Activated CD4-positive, CD25-positive, alpha-beta regulatory T cell treated with anti-CD3 and anti-CD28 coated beads, Interleukin-2, amount 50 U/mL, for 16 hours (primary cell): ENCODE results near the gene EGLN1.
"Not testable (repeated sequence)": the region's sequence is repeated elsewhere in the genome, so short reads cannot be mapped to it uniquely, and the experiment has no call there.

Experiments
- DNase-seq: peaks from one replicate; pipeline ENCODE4 v3.0.0-alpha.2; 2020; ENCODE audit warnings: low read depth, low spot score

EGLN1 gene

DNA sequence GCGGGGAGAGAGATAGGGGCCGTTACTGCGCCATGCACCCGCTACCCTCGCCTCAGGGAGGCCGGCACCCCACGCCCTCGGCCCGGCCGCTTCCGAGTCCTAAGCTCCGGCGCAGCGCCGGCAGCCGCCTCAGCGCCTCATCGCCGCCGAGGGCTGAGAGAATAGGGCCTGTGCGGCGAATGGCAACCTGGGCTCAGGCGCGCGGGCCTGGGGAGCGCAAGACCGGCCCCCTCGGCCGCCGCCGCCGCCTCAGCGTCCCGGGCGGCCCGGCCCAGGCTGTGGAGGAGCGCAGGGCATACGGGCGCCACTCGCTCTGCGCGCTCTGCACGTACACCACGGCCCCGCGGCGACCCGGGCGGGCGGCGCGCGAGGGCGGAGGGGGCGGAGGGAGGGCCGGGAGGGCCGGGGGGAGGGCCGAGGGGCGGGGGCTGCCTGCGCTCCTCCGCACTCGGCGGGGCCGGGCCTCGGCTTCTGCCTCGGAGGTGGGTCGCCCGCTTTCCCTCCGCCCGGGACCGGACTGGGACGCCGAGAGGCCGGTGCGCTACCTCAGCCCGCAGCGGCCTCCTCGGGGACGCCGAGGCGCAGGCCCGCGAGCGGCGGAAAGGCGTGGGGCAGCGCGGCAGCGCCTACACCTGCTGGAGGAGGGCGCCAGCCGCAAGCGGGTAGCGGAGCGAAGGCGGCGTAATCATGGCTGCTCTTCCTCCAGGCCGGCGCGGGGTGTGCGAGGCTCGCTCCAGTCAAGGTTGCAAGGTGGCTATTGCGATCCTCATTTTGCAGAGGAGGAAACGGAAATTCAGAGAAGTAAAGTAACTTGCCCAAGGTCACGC, at the start of gene EGLN1:
TSS of gene EGLN1 (minus strand) at position 317 of the 827 bp plus-strand sequence. CDS start 399 bp downstream, outside the sequence.
- DNase-seq: peak; percentile 63

DNA sequence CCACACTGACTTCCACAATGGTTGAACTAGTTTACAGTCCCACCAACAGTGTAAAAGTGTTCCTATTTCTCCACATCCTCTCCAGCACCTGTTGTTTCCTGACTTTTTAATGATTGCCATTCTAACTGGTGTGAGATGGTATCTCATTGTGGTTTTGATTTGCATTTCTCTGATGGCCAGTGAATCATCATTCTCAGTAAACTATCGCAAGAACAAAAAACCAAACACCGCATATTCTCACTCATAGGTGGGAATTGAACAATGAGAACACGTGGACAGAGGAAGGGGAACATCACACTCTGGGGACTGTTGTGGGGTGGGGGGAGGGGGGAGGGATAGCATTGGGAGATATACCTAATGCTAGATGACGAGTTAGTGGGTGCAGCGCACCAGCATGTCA, 49.4 kb upstream of the EGLN1 start:
- DNase-seq: not testable (repeated sequence)

DNA sequence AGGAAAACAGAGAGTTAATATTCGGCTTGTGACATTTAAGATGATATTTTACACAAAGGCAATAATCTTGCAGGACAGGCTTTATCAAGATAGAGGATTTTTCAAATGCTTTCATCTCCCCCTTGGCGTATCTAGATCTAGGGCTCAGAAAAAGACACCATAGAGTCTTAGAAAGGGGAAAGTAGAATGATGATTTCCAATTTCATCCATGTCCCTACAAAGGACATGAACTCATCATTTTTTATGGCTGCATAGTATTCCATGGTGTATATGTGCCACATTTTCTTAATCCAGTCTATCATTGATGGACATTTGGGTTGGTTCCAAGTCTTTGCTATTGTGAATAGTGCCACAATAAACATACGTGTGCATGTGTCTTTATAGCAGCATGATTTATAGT, 48.9 kb upstream of the EGLN1 start:
- DNase-seq: not testable (repeated sequence)

DNA sequence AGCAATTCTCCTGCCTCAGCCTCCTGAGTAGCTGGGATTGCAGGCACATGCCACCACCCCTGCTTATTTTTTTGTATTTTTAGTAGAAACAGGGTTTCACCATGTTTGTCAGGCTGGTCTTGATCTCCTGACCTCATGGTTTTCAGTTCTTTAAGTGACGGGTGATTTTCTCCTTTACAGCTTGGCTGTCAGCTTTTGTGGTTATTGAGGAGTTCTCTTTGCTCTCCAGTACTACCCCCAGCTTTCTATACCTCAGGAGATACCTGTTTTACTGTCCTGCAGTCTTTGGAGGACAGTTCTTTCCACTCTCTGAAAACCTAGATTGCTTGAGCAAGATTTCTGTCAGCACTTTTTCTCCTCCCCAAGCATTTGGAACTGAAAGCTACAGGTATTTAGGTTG, 45.9 kb upstream of the EGLN1 start:
- DNase-seq: no peak

DNA sequence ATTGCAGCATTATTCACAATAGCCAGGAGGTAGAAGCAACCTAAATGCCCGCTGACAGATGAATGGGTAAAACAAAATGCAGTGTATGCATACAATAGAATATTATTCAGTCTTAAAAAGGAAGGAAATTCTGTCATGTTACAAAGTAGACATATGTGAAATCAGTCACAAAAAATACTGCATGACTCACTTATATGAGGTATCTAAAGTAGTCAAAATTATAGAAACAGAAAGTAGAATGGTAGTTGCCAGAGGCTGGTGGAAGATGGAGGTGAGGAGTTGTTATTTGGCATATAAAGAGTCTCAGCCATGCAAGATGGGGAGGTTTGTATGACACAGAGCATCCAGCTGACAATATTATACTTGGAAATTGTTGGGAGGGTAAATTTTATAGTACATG, 43.0 kb upstream of the EGLN1 start:
- no peak for DNase-seq

- DNase-seq: no peak
These were observed 41.5 kb upstream of the EGLN1 start for GRCh38 chr1:231463541-231463940.

DNA sequence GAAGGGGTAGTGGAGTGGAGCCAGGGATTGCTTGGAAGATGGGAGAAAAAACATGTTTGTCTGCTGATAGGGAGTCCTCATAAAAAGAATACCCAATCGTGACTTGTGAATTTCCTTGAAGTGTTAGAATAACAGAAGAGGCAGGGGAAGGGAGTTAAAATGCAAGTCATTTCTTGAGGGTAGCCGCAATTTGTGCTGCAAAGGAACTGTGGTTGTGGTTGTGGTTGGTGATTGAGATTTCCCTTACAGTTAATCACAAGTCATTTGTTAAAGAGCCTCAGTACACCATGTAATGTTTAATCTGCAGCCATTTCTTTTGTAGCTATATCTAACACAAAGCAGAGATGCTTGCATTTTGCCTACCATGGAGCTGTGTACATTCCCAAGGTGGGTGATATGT, 38.5 kb upstream of the EGLN1 start:
- peak; percentile 31 for DNase-seq

DNA sequence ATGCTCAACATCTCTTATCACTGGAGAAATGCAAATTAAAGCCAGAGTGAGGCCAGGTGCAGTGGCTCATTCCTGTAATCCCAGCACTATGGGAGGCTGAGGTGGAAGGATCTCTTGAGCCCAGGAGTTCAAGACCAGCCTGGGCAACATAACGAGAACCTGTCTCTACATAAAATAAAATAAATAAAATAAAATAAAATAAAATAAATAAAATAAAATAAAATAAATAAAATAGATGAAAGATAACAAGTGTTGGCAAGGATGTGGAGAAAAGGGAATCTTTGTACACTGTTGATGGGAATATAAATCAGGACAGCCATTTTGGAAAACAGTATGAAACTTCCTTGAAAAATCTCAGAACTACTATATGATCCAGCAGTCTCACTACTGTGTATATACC, 37.4 kb upstream of the EGLN1 start:
- not testable (repeated sequence) for DNase-seq

GRCh38 chr1:231457956-231458355, 35.9 kb upstream of the EGLN1 start:
- not testable (repeated sequence) for DNase-seq

GRCh38 chr1:231454133-231454532, 32.0 kb upstream of the EGLN1 start:
- DNase-seq: not testable (repeated sequence)

- no peak for DNase-seq
These were observed 24.1 kb upstream of the EGLN1 start for GRCh38 chr1:231446138-231446537.

DNA sequence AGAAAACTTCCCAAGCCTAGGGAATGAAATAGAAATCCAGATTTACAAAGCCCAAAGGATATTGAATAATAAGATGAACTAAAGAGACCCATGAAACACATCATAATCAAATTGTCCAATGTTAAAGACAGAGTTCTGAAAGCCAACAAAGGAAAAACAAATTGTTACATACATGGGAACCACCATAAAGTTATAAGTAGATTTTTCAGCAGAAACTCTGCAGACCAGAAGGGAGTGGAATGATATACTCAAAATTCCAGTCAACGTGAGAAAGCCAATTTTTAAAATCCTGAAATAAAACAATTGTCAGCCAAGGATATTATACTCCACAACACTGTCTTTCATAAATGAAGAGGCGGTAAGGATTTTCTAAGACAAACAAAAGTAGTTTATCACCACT, 22.0 kb upstream of the EGLN1 start:
- DNase-seq: no peak

- DNase-seq: no peak
These were observed 21.3 kb upstream of the EGLN1 start for GRCh38 chr1:231443363-231443762.

DNA sequence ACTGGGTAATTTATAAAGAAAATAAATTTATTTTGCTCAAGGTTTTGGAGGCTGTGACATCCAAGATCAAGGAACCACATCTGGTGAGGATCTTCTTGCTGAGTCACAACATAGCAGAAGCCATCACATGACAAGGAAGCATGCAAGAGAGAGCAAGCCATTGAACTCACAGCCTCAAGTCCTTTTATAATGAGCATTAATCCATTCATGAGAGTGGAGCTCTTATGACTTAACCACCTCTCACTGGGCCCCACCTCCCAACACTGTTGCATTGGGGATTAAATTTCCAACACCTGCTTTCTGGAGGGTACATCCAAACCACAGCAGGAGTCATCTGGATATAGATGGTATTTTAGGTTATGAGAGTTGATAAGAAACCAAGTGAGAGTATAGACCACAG, 20.6 kb upstream of the EGLN1 start:
- no peak for DNase-seq

GRCh38 chr1:231432996-231433395, 10.9 kb upstream of the EGLN1 start:
- DNase-seq: no peak

DNA sequence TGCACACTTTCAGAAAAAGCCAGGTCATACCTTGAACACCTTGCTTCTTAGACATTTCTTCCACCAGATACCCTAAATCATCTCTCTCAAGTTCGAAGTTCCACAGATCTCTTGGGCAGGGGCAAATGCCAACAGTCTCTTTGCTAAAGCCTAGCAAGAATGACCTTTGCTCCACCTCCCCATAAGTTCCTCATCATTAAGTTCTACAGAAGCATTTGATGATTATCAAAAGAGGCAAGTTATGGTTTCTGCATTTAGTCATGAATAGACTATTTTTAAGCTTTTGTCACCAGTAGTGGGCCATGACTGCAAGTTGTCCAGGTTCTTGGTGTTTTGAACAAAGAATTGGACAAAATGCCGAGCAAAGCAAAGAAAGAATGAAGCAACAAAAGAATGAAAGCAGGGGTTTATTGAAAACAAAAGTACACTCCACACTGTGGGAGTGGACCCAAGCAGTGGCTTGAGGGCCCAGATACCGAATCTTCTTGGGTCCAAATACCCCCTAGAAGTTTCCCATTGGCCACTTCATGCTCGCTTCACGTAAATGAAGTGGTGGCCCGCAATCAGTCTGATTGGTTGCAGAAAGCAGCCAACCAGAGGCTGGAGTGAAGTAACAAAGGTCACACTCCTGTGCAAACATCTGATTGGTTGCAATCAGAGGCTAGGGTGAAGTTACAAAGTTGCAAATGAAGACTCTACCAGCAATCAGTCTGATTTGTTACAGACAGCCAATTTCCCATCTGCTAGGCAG, 9.8 kb upstream of the EGLN1 start:
- no peak for DNase-seq

- DNase-seq: not testable (repeated sequence)
These were observed 8.7 kb upstream of the EGLN1 start for GRCh38 chr1:231430678-231431352.

GRCh38 chr1:231428377-231428776, 6.3 kb upstream of the EGLN1 start:
- no peak for DNase-seq

DNA sequence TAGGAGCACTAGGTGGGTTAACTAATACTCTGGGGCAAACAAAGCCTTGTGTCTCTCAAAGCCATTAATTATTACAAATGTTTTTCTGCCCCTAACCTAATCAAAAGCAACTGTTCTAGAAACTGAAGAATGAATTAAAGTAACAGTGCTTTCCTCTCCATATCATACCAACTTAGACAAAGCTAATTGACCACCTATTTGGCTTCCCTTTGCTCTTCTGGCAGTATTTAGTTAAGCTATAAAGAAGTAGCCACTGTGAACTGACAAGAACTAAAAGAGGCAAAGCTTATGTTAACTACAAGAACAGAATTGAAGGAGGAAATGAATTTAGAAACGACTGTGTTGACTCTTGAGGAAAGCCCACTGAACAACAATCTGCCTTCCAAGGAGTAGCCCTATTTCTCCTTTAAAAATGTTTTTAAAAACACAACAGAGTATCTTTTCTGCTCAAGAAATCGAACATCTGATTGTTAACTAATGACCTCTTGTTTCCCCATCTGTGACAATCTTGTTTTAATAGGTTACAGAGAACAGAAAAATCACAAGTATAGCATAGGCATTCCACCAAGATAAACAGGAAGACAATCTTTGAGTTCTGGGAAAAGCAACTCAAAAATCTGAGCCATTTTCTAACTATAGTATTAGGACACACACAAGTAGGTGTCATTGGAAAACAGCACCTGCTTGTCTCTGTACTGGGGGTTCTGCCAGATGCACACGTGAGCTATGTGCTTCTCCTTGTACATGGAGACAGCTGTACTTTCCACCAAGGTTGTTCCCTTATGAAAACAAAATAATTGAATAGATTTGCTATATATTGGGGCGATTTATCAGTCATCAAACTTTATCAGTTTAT, 3.1 kb upstream of the EGLN1 start:
- no peak for DNase-seq

GRCh38 chr1:231423648-231424047, 1.6 kb upstream of the EGLN1 start:
- no peak for DNase-seq

GRCh38 chr1:231422798-231423309, 767 bp upstream of the EGLN1 start:
- no peak for DNase-seq
